ENCODE data around the gene R3HDM4. TPM values are rescaled to one million over a fixed set of nuclear protein-coding genes. Genes with fewer than 3 reads are reported as not detected.
"Not testable (repeated sequence)": the region's sequence is repeated elsewhere in the genome, so short reads cannot be mapped to it uniquely, and the experiment has no call there.

Gene R3HDM4
- total RNA-seq, 1 donor from 2014 or later = 57.9 TPM

GRCh38 chr19:960601-960938 is 47.6 kb upstream of the R3HDM4 start:
- H3K27ac ChIP-seq (ENCODE audit: low read depth, low read length) = no peak overlapping the region
- H2AFZ ChIP-seq (ENCODE audit: low read depth, low read length) = no peak overlapping the region
- H3K27ac Mint-ChIP-seq (ENCODE audit: unreplicated experiment) = no peak overlapping the region
- H3K4me3 Mint-ChIP-seq (ENCODE audit: unreplicated experiment) = no peak overlapping the region
- peaks cover 9% of the 10 kb centered on the region for H3K4me1 ChIP-seq (ENCODE audit: insufficient read depth, low read length)
- H3K27me3 ChIP-seq (ENCODE audit: insufficient read depth, low read length) = no peaks in the 10 kb centered on the region
- no peak for FAIRE-seq
- no peak for TF ChIP-seq EZH2 (IDR thresholded peaks at IDR 0.05; ENCODE audit: insufficient read depth, low read length)
- TF ChIP-seq CTCF (IDR thresholded peaks at IDR 0.05; ENCODE audit: insufficient read depth, low read depth, low read length) = no peak
- no peak overlapping the region for H3K4me3 ChIP-seq (ENCODE audit: insufficient read depth, low read depth, low read length)
- H3K36me3 ChIP-seq (ENCODE audit: insufficient read depth, low read length) = peaks cover 5% of the 10 kb centered on the region
- no peak for DNase-seq (ENCODE audit: low read depth)
- no peak overlapping the region for H3K4me2 ChIP-seq (ENCODE audit: low read length)
- peaks cover 17% of the 10 kb centered on the region for H3K36me3 Mint-ChIP-seq (ENCODE audit: low read depth, unreplicated experiment)
- H3K9ac ChIP-seq (ENCODE audit: low read length) = no peak overlapping the region
- peaks cover 11% of the 10 kb centered on the region for H3K4me1 Mint-ChIP-seq (ENCODE audit: low read depth, unreplicated experiment)
- H4K20me1 ChIP-seq (ENCODE audit: insufficient read depth, low read length) = peaks cover 35% of the 10 kb centered on the region
- H3K9me3 Mint-ChIP-seq (ENCODE audit: unreplicated experiment) = no peaks in the 10 kb centered on the region
- no peaks in the 10 kb centered on the region for H3K27me3 Mint-ChIP-seq (ENCODE audit: low read depth, unreplicated experiment)
- no peaks in the 10 kb centered on the region for H3K9me3 ChIP-seq (ENCODE audit: insufficient read depth, low read depth, low read length)
- H3K79me2 ChIP-seq (ENCODE audit: insufficient read depth, low read length) = peaks cover 18% of the 10 kb centered on the region

- H3K9me3 ChIP-seq (ENCODE audit: insufficient read depth, low read depth, low read length) = no peaks in the 10 kb centered on the region
- no peak overlapping the region for H2AFZ ChIP-seq (ENCODE audit: low read depth, low read length)
- H3K79me2 ChIP-seq (ENCODE audit: insufficient read depth, low read length) = peaks cover 23% of the 10 kb centered on the region
- H3K4me1 ChIP-seq (ENCODE audit: insufficient read depth, low read length) = peaks cover 9% of the 10 kb centered on the region
- no peak overlapping the region for H3K9ac ChIP-seq (ENCODE audit: low read length)
- TF ChIP-seq EZH2 (IDR thresholded peaks at IDR 0.05; ENCODE audit: insufficient read depth, low read length) (no peak), CTCF (IDR thresholded peaks at IDR 0.05; ENCODE audit: insufficient read depth, low read depth, low read length) (no peak)
- no peak overlapping the region for H3K4me3 ChIP-seq (ENCODE audit: insufficient read depth, low read depth, low read length)
- no peak for FAIRE-seq
- no peaks in the 10 kb centered on the region for H3K27me3 ChIP-seq (ENCODE audit: insufficient read depth, low read length)
- no peaks in the 10 kb centered on the region for H3K27me3 Mint-ChIP-seq (ENCODE audit: low read depth, unreplicated experiment)
- H3K36me3 ChIP-seq (ENCODE audit: insufficient read depth, low read length) = peaks cover under 1% of the 10 kb centered on the region
- DNase-seq (ENCODE audit: low read depth) = no peak
- H3K4me2 ChIP-seq (ENCODE audit: low read length) = no peak overlapping the region
- H3K27ac Mint-ChIP-seq (ENCODE audit: unreplicated experiment) = no peak overlapping the region
- no peaks in the 10 kb centered on the region for H3K9me3 Mint-ChIP-seq (ENCODE audit: unreplicated experiment)
- H3K4me1 Mint-ChIP-seq (ENCODE audit: low read depth, unreplicated experiment) = peaks cover 11% of the 10 kb centered on the region
- H3K4me3 Mint-ChIP-seq (ENCODE audit: unreplicated experiment) = no peak overlapping the region
- H4K20me1 ChIP-seq (ENCODE audit: insufficient read depth, low read length) = peaks cover 40% of the 10 kb centered on the region
- peaks cover 11% of the 10 kb centered on the region for H3K36me3 Mint-ChIP-seq (ENCODE audit: low read depth, unreplicated experiment)
- H3K27ac ChIP-seq (ENCODE audit: low read depth, low read length) = no peak overlapping the region
Measured at GRCh38 chr19:960020-960419, 47.0 kb upstream of the R3HDM4 start.

- H3K36me3 ChIP-seq (ENCODE audit: insufficient read depth, low read length) = no peaks in the 10 kb centered on the region
- peaks cover 31% of the 10 kb centered on the region for H3K79me2 ChIP-seq (ENCODE audit: insufficient read depth, low read length)
- no peak overlapping the region for H3K4me2 ChIP-seq (ENCODE audit: low read length)
- no peaks in the 10 kb centered on the region for H3K27me3 ChIP-seq (ENCODE audit: insufficient read depth, low read length)
- Mint-ChIP-seq H3K27me3 (ENCODE audit: low read depth, unreplicated experiment) (no peaks in the 10 kb centered on the region), H3K4me3 (ENCODE audit: unreplicated experiment) (peak overlapping the region; percentile 45), H3K4me1 (ENCODE audit: low read depth, unreplicated experiment) (peaks cover 11% of the 10 kb centered on the region), H3K9me3 (ENCODE audit: unreplicated experiment) (no peaks in the 10 kb centered on the region), H3K36me3 (ENCODE audit: low read depth, unreplicated experiment) (peaks cover 10% of the 10 kb centered on the region), H3K27ac (ENCODE audit: unreplicated experiment) (peak overlapping the region; percentile 62)
- H3K9me3 ChIP-seq (ENCODE audit: insufficient read depth, low read depth, low read length) = no peaks in the 10 kb centered on the region
- H3K27ac ChIP-seq (ENCODE audit: low read depth, low read length) = no peak overlapping the region
- peaks cover 9% of the 10 kb centered on the region for H3K4me1 ChIP-seq (ENCODE audit: insufficient read depth, low read length)
- no peak for TF ChIP-seq CTCF (IDR thresholded peaks at IDR 0.05; ENCODE audit: insufficient read depth, low read depth, low read length)
- TF ChIP-seq EZH2 (IDR thresholded peaks at IDR 0.05; ENCODE audit: insufficient read depth, low read length) = no peak
- H3K4me3 ChIP-seq (ENCODE audit: insufficient read depth, low read depth, low read length) = no peak overlapping the region
- no peak for FAIRE-seq
- peaks cover 48% of the 10 kb centered on the region for H4K20me1 ChIP-seq (ENCODE audit: insufficient read depth, low read length)
- peak; percentile 57 for DNase-seq (ENCODE audit: low read depth)
- H2AFZ ChIP-seq (ENCODE audit: low read depth, low read length) = no peak overlapping the region
- no peak overlapping the region for H3K9ac ChIP-seq (ENCODE audit: low read length)
Measured at GRCh38 chr19:958967-959855, 46.2 kb upstream of the R3HDM4 start.

GRCh38 chr19:957578-957977 is 44.6 kb upstream of the R3HDM4 start:
- H2AFZ ChIP-seq (ENCODE audit: low read depth, low read length); FAIRE-seq; H3K9ac ChIP-seq (ENCODE audit: low read length); H3K4me3 Mint-ChIP-seq (ENCODE audit: unreplicated experiment); H3K27me3 Mint-ChIP-seq (ENCODE audit: low read depth, unreplicated experiment); H3K4me2 ChIP-seq (ENCODE audit: low read length); H3K9me3 ChIP-seq (ENCODE audit: insufficient read depth, low read depth, low read length); DNase-seq (ENCODE audit: low read depth); H3K27ac ChIP-seq (ENCODE audit: low read depth, low read length); H3K36me3 Mint-ChIP-seq (ENCODE audit: low read depth, unreplicated experiment); H3K9me3 Mint-ChIP-seq (ENCODE audit: unreplicated experiment); H3K27me3 ChIP-seq (ENCODE audit: insufficient read depth, low read length); H3K36me3 ChIP-seq (ENCODE audit: insufficient read depth, low read length); H3K4me3 ChIP-seq (ENCODE audit: insufficient read depth, low read depth, low read length): not testable (repeated sequence)
- peaks cover 46% of the 10 kb centered on the region for H3K79me2 ChIP-seq (ENCODE audit: insufficient read depth, low read length)
- H3K4me1 ChIP-seq (ENCODE audit: insufficient read depth, low read length) = peaks cover 21% of the 10 kb centered on the region
- peaks cover 10% of the 10 kb centered on the region for H3K4me1 Mint-ChIP-seq (ENCODE audit: low read depth, unreplicated experiment)
- H3K27ac Mint-ChIP-seq (ENCODE audit: unreplicated experiment) = peak overlapping the region; percentile 58
- peaks cover 51% of the 10 kb centered on the region for H4K20me1 ChIP-seq (ENCODE audit: insufficient read depth, low read length)
